ENCODE measurements around the gene CD83.
"Not testable (repeated sequence)": the region's sequence is repeated elsewhere in the genome, so short reads cannot be mapped to it uniquely, and the experiment has no call there.

Gene CD83

GRCh38 chr6:14151300-14151699 is 33.7 kb downstream of the CD83 start:
- not testable (repeated sequence) for DNase-seq

- no peak for DNase-seq
Observed at GRCh38 chr6:14151773-14152172, 34.2 kb downstream of the CD83 start.

DNA sequence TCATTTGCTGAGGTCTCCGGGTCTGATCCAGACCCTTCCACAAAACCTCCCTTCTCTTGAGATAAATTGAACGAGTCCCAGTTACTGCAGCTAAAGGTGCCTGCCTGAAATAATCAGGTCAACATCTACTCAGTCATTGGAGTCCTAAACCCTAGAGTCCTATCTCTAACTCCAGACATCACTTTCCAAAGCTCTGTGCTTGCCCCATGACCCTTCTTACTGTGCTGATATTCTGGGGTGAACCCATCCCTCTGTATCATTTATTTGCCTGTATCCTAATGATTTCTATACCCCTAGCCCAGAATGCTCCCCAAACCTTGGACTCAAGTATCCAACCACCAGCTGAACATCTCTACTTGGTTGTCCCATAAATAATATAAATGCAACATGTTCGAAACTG is 35.7 kb downstream of the CD83 start:
- DNase-seq, result no peak

- DNase-seq, result no peak
Observed at GRCh38 chr6:14159090-14159489, 41.5 kb downstream of the CD83 start.

DNA sequence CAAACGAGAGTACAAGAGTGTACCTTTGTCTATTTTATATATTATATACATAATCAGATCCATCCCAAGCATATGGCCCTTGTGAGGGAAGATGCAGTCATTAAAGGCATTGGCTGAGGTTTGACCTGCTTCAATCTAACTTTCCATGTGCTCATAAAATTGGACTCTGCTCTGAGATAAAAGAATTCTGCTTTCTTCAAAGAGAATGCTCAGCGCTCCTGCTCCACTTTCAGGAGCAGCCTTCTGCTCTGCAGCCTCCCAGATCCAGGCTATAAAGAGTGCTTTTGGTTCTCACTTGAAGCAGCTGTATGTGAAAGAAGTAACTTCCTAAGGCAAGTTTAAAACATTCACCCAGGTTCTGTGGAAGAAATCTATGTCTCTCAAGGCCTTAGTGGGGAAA is 45.3 kb downstream of the CD83 start:
- DNase-seq, result no peak

DNA sequence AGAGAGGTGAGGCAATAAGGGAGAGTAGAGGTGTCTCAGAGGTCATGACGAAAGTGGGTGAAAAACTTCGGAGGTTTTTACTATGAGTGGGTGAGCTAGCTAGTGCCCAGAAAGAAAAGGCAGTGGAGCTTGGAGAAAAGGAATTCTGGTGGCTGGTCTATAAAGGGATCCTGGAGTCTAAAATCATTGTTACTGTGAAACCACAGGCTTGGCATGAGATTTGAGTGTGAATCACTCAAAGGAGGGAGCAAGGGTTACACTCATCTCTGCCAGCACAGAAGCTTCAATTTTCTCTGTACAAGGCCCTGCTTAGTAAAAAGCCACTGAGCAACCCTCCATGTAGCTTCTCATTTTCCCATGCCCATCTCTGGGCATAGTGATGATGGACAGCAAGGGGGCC is 47.5 kb downstream of the CD83 start:
- DNase-seq, result no peak

GRCh38 chr6:14166839-14167238 is 49.3 kb downstream of the CD83 start:
- DNase-seq, result no peak

DNA sequence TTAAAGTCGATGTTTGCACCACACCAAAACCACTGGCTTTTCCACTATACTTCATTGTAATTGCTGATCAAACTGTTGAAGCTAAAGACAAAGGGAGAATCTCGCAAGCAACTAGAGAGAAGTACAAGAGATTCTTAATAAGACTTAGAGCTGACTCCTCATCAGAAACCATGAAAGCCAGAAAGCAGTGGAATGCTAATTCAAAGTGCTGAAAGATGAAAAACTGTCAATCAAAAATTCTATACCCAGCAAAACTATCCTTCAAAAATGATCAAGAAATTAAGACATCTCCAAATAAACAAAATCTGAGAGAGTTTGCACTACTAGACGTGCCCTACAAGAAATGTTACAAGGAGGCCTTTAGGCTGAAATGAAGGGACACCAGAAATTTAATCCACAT is 52.6 kb downstream of the CD83 start:
- no peak for DNase-seq

GRCh38 chr6:14172562-14172961 is 55.0 kb downstream of the CD83 start:
- no peak for DNase-seq

- DNase-seq, result no peak
Observed at GRCh38 chr6:14174226-14174625, 56.7 kb downstream of the CD83 start.

- no peak for DNase-seq
Observed at GRCh38 chr6:14174996-14175395, 57.4 kb downstream of the CD83 start.

- DNase-seq, result no peak
Observed at GRCh38 chr6:14176429-14176828, 58.9 kb downstream of the CD83 start.

GRCh38 chr6:14177413-14178082 is 60.0 kb downstream of the CD83 start:
- DNase-seq, result no peak

GRCh38 chr6:14178083-14178445 is 60.5 kb downstream of the CD83 start:
- no peak for DNase-seq

DNA sequence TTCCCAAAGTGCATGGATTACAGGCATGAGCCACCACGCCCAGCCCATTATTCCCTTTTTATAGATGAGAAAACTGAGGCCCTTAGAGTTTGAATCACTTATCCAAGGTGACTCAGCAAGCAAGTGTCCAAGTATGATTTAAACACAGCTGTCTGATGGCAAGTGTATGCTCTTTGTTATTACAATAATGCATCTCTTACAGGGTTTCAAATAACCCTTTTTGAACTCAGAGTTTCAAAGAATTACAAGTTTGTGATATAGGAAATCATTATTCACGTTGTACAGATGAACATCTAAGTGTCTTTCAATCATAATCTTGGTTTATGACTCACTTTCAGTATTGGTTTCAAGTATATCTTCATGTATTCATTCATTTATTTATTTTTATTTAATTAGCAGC is 63.0 kb downstream of the CD83 start:
- no peak for DNase-seq

DNA sequence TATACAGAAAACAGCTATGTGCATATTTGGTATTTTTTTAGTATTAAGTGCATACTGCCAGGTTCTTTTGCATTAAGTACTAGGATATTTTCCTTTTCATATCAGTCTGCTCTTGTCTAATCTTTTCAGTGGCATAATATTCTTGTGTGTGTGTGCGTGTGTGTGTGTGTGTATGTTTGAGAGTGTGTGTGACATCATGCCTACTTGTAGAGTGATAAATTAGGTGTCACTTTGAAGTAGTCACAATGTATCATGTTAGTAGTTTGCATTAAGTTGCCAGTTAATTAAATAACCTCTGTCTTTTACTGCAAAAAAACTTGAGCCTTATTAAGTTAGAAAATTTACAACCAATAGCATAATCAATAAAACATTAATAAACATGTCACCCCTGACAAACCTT is 65.3 kb downstream of the CD83 start:
- DNase-seq, result no peak
